Omental fat pad (tissue), 4 donors: ENCODE data around the gene ZNF362. TPM values are rescaled to one million over a fixed set of nuclear protein-coding genes. Genes with fewer than 3 reads are reported as not detected.

Source experiments
- ATAC-seq: fragments of 150-250 bp; one replicate; pipeline ENCODE4 v1.9.1; 2016; ENCODE audit warnings: mild to moderate bottlenecking, moderate library complexity; ENCODE audit not compliant: low FRiP score
- DNase-seq: peaks from one replicate; pipeline ENCODE4 v3.0.0-alpha.2; 2019; ENCODE audit warnings: low spot score
- small RNA-seq: library from RNA; depleted of rRNA; stranded (forward); fragments of <200 nt; gene quantifications from one replicate; pipeline ENCODE3, GENCODE V24; 2016
- total RNA-seq, 4 donors: library from RNA; depleted of rRNA; stranded (reverse); fragments of >200 nt; gene quantifications; one replicate each; pipeline ENCODE4 v1.1.0, GENCODE V29; 2016
- TF ChIP-seq, protein P1 (sequence below), 3 donors: fragments of 450-650 bp; IDR thresholded peaks; one replicate each; pipeline ENCODE4 v1.5.1; 2016 to 2017; ENCODE audit warnings: antibody characterized with exemption in 3 of 3, mild to moderate bottlenecking in 3 of 3, moderate library complexity in 2 of 3

ZNF362 gene
- total RNA-seq, 4 donors from 2014 or later = 10.4 to 13.9 (median 11.2) TPM

- DNase-seq (no peak), ATAC-seq (peak; percentile 42)
- TF ChIP-seq, protein P1, sequence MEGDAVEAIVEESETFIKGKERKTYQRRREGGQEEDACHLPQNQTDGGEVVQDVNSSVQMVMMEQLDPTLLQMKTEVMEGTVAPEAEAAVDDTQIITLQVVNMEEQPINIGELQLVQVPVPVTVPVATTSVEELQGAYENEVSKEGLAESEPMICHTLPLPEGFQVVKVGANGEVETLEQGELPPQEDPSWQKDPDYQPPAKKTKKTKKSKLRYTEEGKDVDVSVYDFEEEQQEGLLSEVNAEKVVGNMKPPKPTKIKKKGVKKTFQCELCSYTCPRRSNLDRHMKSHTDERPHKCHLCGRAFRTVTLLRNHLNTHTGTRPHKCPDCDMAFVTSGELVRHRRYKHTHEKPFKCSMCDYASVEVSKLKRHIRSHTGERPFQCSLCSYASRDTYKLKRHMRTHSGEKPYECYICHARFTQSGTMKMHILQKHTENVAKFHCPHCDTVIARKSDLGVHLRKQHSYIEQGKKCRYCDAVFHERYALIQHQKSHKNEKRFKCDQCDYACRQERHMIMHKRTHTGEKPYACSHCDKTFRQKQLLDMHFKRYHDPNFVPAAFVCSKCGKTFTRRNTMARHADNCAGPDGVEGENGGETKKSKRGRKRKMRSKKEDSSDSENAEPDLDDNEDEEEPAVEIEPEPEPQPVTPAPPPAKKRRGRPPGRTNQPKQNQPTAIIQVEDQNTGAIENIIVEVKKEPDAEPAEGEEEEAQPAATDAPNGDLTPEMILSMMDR (IDR thresholded peaks at IDR 0.05) = no peak
Observed at GRCh38 chr1:33349081-33349759, 92.9 kb downstream of the ZNF362 start.

DNA sequence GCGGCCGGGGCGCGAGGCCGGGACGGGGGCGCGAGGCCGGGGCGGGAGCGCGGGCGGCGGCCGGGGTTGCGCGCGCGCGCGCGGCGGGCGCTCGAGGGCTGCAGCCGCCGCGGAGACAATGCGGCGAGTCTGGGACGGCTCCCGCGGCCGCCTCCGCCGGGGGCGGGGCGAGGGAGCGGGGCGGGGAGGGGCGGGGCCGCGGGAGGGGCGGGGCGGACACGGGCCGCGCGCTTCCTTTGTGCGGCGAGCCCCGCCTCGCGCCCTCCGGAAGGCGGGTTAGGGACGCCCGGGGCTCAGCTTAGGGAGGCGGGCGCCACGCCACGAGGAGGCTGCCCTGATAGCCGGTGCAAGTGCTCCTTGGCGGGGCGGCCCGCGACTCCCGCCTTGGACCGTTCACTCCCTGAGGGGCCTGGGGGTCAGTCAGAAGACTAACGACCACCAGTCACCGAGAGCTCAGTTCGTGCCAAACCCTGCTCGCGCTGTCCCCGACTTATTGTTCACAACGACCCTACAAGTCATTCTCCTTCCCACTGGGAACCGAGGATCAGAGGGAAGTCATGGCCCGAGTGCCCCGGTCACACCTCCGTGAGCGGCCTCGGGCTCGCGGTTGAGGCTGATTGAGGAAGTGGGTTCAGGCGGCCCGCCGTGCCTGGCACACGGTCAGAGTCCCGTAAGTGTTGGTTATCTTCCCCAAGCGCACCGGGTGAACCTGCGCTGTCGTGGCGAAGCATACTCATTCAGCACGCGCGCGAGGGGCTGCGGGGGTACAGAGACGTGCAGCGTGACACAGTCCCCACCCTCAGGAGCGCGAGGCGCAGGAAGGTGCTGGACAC is 93.7 kb downstream of the ZNF362 start:
- ATAC-seq = peak; percentile 85
- TF ChIP-seq, protein P1 (IDR thresholded peaks at IDR 0.05) = no peak
- peak; percentile 47 for DNase-seq

Small RNA genes within 50 kb of the gene (small RNA-seq; reads per million reads assigned to genes)
- not detected for gene RN7SKP16

Other genes with a start within 250 kb of the ZNF362 start
- gene AK2, start 219.6 kb upstream of the ZNF362 start, total RNA-seq = 100 to 1,000 TPM; 146 to 297 (median 161) TPM
- gene AZIN2, start 175.3 kb upstream of the ZNF362 start, total RNA-seq = 1 to 10 TPM; 1.8 to 5.3 (median 3.5) TPM
- 1 to 10 TPM; 2.7 to 6.3 (median 3.6) TPM for gene TRIM62, start 74.4 kb upstream of the ZNF362 start, total RNA-seq
- gene A3GALT2, start 64.6 kb downstream of the ZNF362 start, total RNA-seq = not detected
- gene PHC2, start 174.6 kb downstream of the ZNF362 start, total RNA-seq = 100 to 1,000 TPM; 109 to 214 (median 150) TPM
- gene ZSCAN20, start 216.2 kb downstream of the ZNF362 start, total RNA-seq = 1 to 10 TPM; 2.2 to 7.4 (median 3.9) TPM